ENCODE measurements around the gene CAPN7.

CAPN7 gene

GRCh38 chr3:15255215-15255614, 49.2 kb downstream of the CAPN7 start:
- DNase-seq, result no peak

- no peak for DNase-seq
Measured at GRCh38 chr3:15256861-15257341, 50.9 kb downstream of the CAPN7 start.

- DNase-seq, result no peak
Measured at GRCh38 chr3:15258720-15259119, 52.7 kb downstream of the CAPN7 start.

- DNase-seq, result no peak
Measured at GRCh38 chr3:15260531-15260930, 54.5 kb downstream of the CAPN7 start.

- DNase-seq, result no peak
Measured at GRCh38 chr3:15261274-15261673, 55.2 kb downstream of the CAPN7 start.

GRCh38 chr3:15262021-15262420, 56.0 kb downstream of the CAPN7 start:
- no peak for DNase-seq

- no peak for DNase-seq
Measured at GRCh38 chr3:15263120-15263519, 57.1 kb downstream of the CAPN7 start.

GRCh38 chr3:15263926-15264325, 57.9 kb downstream of the CAPN7 start:
- DNase-seq, result no peak

- DNase-seq, result no peak
Measured at GRCh38 chr3:15264486-15264885, 58.4 kb downstream of the CAPN7 start.

- DNase-seq, result no peak
Measured at GRCh38 chr3:15265655-15266509, 59.8 kb downstream of the CAPN7 start.

GRCh38 chr3:15266510-15267376, 60.7 kb downstream of the CAPN7 start:
- DNase-seq, result no peak

GRCh38 chr3:15267502-15267901, 61.5 kb downstream of the CAPN7 start:
- DNase-seq, result no peak

GRCh38 chr3:15268033-15268631, 62.1 kb downstream of the CAPN7 start:
- peak; percentile 86 for DNase-seq

- DNase-seq, result peak; percentile 85
Measured at GRCh38 chr3:15269091-15269989, 63.3 kb downstream of the CAPN7 start.

GRCh38 chr3:15271030-15271429, 65.0 kb downstream of the CAPN7 start:
- DNase-seq, result no peak

GRCh38 chr3:15271785-15272381, 65.8 kb downstream of the CAPN7 start:
- DNase-seq, result peak; percentile 70

GRCh38 chr3:15272426-15273196, 66.6 kb downstream of the CAPN7 start:
- no peak for DNase-seq

GRCh38 chr3:15273227-15273626, 67.2 kb downstream of the CAPN7 start:
- no peak for DNase-seq

- DNase-seq, result no peak
Measured at GRCh38 chr3:15276028-15276724, 70.1 kb downstream of the CAPN7 start.

GRCh38 chr3:15277861-15278500, 71.9 kb downstream of the CAPN7 start:
- no peak for DNase-seq
